Type B pancreatic cell (in vitro differentiated cells): ENCODE results near the gene LMNB1. TPM values are rescaled to one million over a fixed set of nuclear protein-coding genes. Genes with fewer than 3 reads are reported as not detected.
"Not testable (repeated sequence)": the region's sequence is repeated elsewhere in the genome, so short reads cannot be mapped to it uniquely, and the experiment has no call there.

Experiments used
- DNase-seq: peaks from one replicate; pipeline ENCODE4 v3.0.0; 2021; ENCODE audit warnings: mixed read lengths; ENCODE audit not compliant: unreplicated experiment; ENCODE audit errors: extremely low spot score
- H3K27ac Mint-ChIP-seq: 2 replicates; pipeline ENCODE4 v1.8.0; 2021; ENCODE audit warnings: mild to moderate bottlenecking, mixed read lengths
- H3K27me3 Mint-ChIP-seq: 2 replicates; pipeline ENCODE4 v1.8.0; 2021; ENCODE audit warnings: mixed read lengths
- H3K36me3 Mint-ChIP-seq: 2 replicates; pipeline ENCODE4 v1.8.0; 2021; ENCODE audit warnings: mixed read lengths
- H3K4me1 Mint-ChIP-seq: one replicate; pipeline ENCODE4 v1.8.0; 2021; ENCODE audit warnings: mixed read lengths; ENCODE audit not compliant: unreplicated experiment
- H3K4me3 Mint-ChIP-seq: 2 replicates; pipeline ENCODE4 v1.8.0; 2021; ENCODE audit warnings: mild to moderate bottlenecking, mixed read lengths
- H3K9me3 Mint-ChIP-seq: 2 replicates; pipeline ENCODE4 v1.8.0; 2021; ENCODE audit warnings: mixed read lengths
- total RNA-seq: library from RNA; stranded (reverse); gene quantifications from 2 replicates; pipeline ENCODE4 v1.2.1, GENCODE V29; 2021; ENCODE audit warnings: low replicate concordance
- TF ChIP-seq, protein P1 (sequence below): fragments of 200-600 bp; sonication (generic); conservative IDR thresholded peaks from 2 replicates; pipeline ENCODE4 v1.5.0; 2021; ENCODE audit warnings: antibody characterized with exemption, mild to moderate bottlenecking

Gene LMNB1
- total RNA-seq, 1 donor from 2014 or later = 149 TPM

DNA sequence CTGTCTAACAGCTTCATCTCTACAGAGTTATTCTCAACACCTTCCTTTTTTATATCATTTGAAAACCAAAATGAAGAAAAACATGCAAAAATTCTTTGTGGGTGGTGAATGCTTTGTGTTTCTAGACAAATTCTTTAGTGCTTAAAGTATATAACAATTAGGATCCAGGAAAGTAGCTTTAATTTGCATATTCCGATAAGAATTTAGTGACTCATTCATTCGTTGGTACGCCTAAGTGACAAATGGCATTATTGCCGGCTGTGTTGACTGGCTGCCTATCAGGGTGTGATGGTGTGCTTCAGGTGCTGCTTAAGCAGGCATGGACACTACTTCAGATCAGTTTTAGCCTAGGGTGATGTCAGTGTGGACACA lies 35.2 kb downstream of the LMNB1 start:
- DNase-seq = no peak
- no peaks in the 10 kb centered on the region for H3K4me1 Mint-ChIP-seq
- TF ChIP-seq, protein P1, sequence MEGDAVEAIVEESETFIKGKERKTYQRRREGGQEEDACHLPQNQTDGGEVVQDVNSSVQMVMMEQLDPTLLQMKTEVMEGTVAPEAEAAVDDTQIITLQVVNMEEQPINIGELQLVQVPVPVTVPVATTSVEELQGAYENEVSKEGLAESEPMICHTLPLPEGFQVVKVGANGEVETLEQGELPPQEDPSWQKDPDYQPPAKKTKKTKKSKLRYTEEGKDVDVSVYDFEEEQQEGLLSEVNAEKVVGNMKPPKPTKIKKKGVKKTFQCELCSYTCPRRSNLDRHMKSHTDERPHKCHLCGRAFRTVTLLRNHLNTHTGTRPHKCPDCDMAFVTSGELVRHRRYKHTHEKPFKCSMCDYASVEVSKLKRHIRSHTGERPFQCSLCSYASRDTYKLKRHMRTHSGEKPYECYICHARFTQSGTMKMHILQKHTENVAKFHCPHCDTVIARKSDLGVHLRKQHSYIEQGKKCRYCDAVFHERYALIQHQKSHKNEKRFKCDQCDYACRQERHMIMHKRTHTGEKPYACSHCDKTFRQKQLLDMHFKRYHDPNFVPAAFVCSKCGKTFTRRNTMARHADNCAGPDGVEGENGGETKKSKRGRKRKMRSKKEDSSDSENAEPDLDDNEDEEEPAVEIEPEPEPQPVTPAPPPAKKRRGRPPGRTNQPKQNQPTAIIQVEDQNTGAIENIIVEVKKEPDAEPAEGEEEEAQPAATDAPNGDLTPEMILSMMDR = no peak
- no peak overlapping the region for H3K4me3 Mint-ChIP-seq
- no peaks in the 10 kb centered on the region for H3K9me3 Mint-ChIP-seq
- H3K27ac Mint-ChIP-seq = no peak overlapping the region
- peaks cover 31% of the 10 kb centered on the region for H3K36me3 Mint-ChIP-seq
- no peaks in the 10 kb centered on the region for H3K27me3 Mint-ChIP-seq

DNA sequence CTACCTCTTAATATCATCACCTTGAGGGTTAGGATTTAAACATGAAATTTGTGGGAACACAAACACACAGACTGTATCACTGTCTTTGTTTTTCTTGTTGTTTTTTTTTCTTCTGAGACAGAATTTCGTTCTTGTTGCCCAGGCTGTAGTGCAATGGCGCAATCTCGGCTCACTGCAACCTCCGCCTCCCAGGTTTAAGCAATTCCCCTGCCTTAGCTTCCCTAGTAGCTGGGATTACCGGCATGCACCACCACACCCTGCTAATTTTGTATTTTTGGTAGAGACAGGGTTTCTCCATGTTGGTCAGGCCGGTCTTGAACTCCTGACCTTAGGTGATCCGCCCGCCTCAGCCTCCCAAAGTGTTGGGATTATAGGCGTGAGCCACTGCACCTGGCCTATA lies 36.9 kb downstream of the LMNB1 start:
- H3K9me3 Mint-ChIP-seq, H3K27me3 Mint-ChIP-seq, DNase-seq, H3K4me1 Mint-ChIP-seq, H3K4me3 Mint-ChIP-seq, H3K27ac Mint-ChIP-seq: not testable (repeated sequence)
- H3K36me3 Mint-ChIP-seq = peaks cover 32% of the 10 kb centered on the region

DNA sequence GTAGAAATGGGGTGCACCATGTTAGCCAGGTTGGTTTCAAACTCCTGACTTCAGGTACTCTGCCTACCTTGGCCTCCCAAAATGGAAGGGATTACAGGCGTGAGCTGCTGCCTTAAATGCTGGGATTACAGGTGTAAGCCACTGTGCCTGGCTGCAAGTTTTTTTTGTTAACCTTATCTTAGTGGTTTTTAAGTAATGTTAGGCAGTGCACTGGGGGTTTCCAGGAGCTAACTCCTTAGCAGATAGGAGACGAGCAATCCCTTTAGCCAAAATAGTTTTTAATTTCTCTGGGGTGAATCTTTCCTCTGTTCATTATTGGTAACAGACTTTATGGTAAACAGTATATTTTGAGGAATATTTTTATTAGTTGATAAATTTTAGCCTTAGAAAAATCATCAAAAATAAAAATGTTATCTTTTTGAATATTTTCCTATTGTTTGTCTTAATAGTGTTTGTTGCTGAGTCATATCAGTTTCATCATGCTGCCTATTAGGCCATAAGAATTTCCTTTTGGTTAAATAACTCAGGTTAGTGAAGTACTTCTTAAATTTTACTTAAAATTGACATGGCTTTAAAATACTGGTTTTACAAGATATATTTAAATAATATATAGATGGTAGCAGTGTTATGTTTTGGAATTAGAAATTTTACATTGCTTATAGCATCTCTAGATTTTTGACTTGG lies 37.9 kb downstream of the LMNB1 start:
- Mint-ChIP-seq H3K27ac (no peak overlapping the region), H3K9me3 (no peaks in the 10 kb centered on the region), H3K4me3 (no peak overlapping the region), H3K27me3 (no peaks in the 10 kb centered on the region), H3K4me1 (no peaks in the 10 kb centered on the region), H3K36me3 (peaks cover 32% of the 10 kb centered on the region)
- TF ChIP-seq, protein P1 = no peak
- no peak for DNase-seq

DNA sequence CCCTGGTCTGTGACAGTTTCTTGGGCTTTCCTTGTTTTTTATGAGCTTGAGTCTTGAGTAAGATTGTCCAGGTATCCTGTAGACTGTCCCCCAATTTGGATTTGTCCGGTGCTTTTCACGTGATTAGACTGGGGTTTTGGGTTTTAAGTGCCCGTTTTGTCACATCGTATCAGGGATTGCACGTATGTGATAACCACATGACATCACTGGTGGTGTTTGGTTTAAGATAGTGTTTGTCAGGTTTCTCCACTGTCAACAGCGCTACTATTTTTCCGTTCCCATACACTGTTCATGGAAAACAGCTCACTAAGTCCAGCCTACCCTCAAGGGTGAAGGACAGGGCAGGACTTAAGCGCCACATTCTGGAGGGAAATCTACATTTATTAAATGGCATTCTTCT lies 39.7 kb downstream of the LMNB1 start:
- no peak for DNase-seq
- no peak overlapping the region for H3K27ac Mint-ChIP-seq
- no peaks in the 10 kb centered on the region for H3K27me3 Mint-ChIP-seq
- H3K4me3 Mint-ChIP-seq = no peak overlapping the region
- TF ChIP-seq, protein P1 = no peak
- H3K36me3 Mint-ChIP-seq = peaks cover 32% of the 10 kb centered on the region
- peaks cover 2% of the 10 kb centered on the region for H3K4me1 Mint-ChIP-seq
- H3K9me3 Mint-ChIP-seq = no peaks in the 10 kb centered on the region

DNA sequence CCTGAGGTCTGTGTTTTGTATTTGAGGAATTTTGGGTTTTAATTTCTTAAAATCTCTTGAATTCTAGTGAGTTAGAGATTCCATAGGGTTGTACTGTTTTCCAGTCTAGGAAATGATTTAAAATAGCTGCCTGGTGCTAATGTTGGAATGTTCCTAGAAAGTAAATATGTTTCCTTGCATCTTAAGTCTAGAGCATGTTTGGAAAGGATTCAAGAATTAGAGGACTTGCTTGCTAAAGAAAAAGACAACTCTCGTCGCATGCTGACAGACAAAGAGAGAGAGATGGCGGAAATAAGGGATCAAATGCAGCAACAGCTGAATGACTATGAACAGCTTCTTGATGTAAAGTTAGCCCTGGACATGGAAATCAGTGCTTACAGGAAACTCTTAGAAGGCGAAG lies 41.8 kb downstream of the LMNB1 start:
- Mint-ChIP-seq H3K36me3 (peaks cover 26% of the 10 kb centered on the region), H3K4me3 (no peak overlapping the region)

DNA sequence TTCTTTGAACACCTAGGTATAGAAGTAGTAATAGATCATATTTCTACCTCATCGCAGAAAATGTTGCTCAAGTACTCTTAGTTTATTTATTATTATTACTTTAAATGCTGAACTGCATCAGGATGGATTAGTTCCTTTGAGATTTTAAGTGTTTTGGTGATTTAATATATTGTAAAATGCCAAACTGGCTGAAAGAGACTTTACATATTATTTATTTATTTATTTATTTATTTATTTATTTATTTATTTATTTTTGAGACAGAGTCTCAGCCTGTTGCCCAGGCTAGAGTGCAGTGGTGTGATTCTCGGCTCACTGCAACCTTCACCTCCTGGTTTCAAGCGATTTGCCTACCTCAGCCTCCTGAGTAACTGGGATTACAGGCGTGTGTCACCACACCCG lies 42.3 kb downstream of the LMNB1 start:
- Mint-ChIP-seq H3K27me3 (no peaks in the 10 kb centered on the region), H3K27ac (no peak overlapping the region), H3K36me3 (peaks cover 23% of the 10 kb centered on the region), H3K9me3 (no peaks in the 10 kb centered on the region), H3K4me1 (peaks cover 3% of the 10 kb centered on the region), H3K4me3 (no peak overlapping the region)
- TF ChIP-seq, protein P1 = no peak
- no peak for DNase-seq

More for the DNA sequence above, 41.8 kb downstream of the LMNB1 start:
- Mint-ChIP-seq H3K27ac (no peak overlapping the region), H3K4me1 (peaks cover 3% of the 10 kb centered on the region), H3K9me3 (no peaks in the 10 kb centered on the region), H3K27me3 (no peaks in the 10 kb centered on the region)
- TF ChIP-seq, protein P1 = no peak
- no peak for DNase-seq
